HG02884 (cell line): ENCODE data around the gene ROBO2.
"Not testable (repeated sequence)": the region's sequence is repeated elsewhere in the genome, so short reads cannot be mapped to it uniquely, and the experiment has no call there.

Experiments used
- ATAC-seq: cut with Tn5 transposase; IDR thresholded peaks from one replicate; pipeline ENCODE4 v1.9.1; 2021; ENCODE audit warnings: mild to moderate bottlenecking, moderate library complexity; ENCODE audit not compliant: unreplicated experiment

The ROBO2 gene

GRCh38 chr3:77394046-77394445 is 354.1 kb downstream of the ROBO2 start:
- ATAC-seq: no peak

- ATAC-seq: no peak
Measured at GRCh38 chr3:77404871-77405270, 365.0 kb downstream of the ROBO2 start.

GRCh38 chr3:77407441-77407840 is 367.5 kb downstream of the ROBO2 start:
- ATAC-seq: no peak

- not testable (repeated sequence) for ATAC-seq
Measured at GRCh38 chr3:77410334-77410733, 370.4 kb downstream of the ROBO2 start.

- no peak for ATAC-seq
Measured at GRCh38 chr3:77411334-77411733, 371.4 kb downstream of the ROBO2 start.

- ATAC-seq: no peak
Measured at GRCh38 chr3:77412021-77412438, 372.1 kb downstream of the ROBO2 start.

GRCh38 chr3:77412584-77412983 is 372.7 kb downstream of the ROBO2 start:
- ATAC-seq: no peak

- no peak for ATAC-seq
Measured at GRCh38 chr3:77414881-77415280, 375.0 kb downstream of the ROBO2 start.

GRCh38 chr3:77420336-77420735 is 380.4 kb downstream of the ROBO2 start:
- ATAC-seq: no peak

GRCh38 chr3:77421916-77422315 is 382.0 kb downstream of the ROBO2 start:
- ATAC-seq: no peak

GRCh38 chr3:77426531-77426930 is 386.6 kb downstream of the ROBO2 start:
- no peak for ATAC-seq

- ATAC-seq: no peak
Measured at GRCh38 chr3:77427528-77427927, 387.6 kb downstream of the ROBO2 start.

- no peak for ATAC-seq
Measured at GRCh38 chr3:77436908-77437307, 397.0 kb downstream of the ROBO2 start.

GRCh38 chr3:77446084-77446483 is 406.2 kb downstream of the ROBO2 start:
- no peak for ATAC-seq

GRCh38 chr3:77446761-77447160 is 406.9 kb downstream of the ROBO2 start:
- no peak for ATAC-seq

- no peak for ATAC-seq
Measured at GRCh38 chr3:77449459-77450350, 409.8 kb downstream of the ROBO2 start.

- ATAC-seq: no peak
Measured at GRCh38 chr3:77456431-77456830, 416.5 kb downstream of the ROBO2 start.

- no peak for ATAC-seq
Measured at GRCh38 chr3:77456906-77457305, 417.0 kb downstream of the ROBO2 start.

- ATAC-seq: no peak
Measured at GRCh38 chr3:77459926-77460325, 420.0 kb downstream of the ROBO2 start.

GRCh38 chr3:77460326-77460725 is 420.4 kb downstream of the ROBO2 start:
- ATAC-seq: no peak

- ATAC-seq: no peak
Measured at GRCh38 chr3:77462951-77463350, 423.1 kb downstream of the ROBO2 start.

GRCh38 chr3:77464111-77464688 is 424.3 kb downstream of the ROBO2 start:
- ATAC-seq: no peak
